HEK293T (cell line): Measurements from ENCODE around the gene FTSJ3.

Source experiments
- CTCF ChIA-PET: fragments of 350-600 bp; formaldehyde crosslinking; extraction: SDS; loops from one replicate; lab custom pipeline; 2021; ENCODE audit warnings: antibody characterized with exemption, inconsistent platforms; lab: Yijun Ruan, JAX
- POLR2A ChIA-PET: fragments of 350-600 bp; formaldehyde crosslinking; extraction: SDS; loops from one replicate; lab custom pipeline; 2020; ENCODE audit warnings: antibody characterized with exemption, inconsistent platforms; lab: Yijun Ruan, JAX
- DNase-seq: peaks from one replicate; pipeline ENCODE4 v3.0.0; 2012; ENCODE audit warnings: mixed read lengths; ENCODE audit errors: extremely low spot score
- ARNT ChIP-seq: fragments of 450-650 bp; IDR thresholded peaks from 2 replicates; pipeline ENCODE4 v1.6.1; 2017; ENCODE audit warnings: mild to moderate bottlenecking
- BHLHE40 ChIP-seq: fragments of 450-650 bp; IDR thresholded peaks from 2 replicates; pipeline ENCODE4 v1.6.1; 2016; ENCODE audit warnings: mild to moderate bottlenecking, moderate library complexity, borderline replicate concordance
- CTBP1 ChIP-seq: fragments of 450-650 bp; IDR thresholded peaks from 2 replicates; pipeline ENCODE4 v1.6.1; 2016; ENCODE audit warnings: borderline replicate concordance
- ELF4 ChIP-seq: fragments of 450-650 bp; IDR thresholded peaks from 2 replicates; pipeline ENCODE4 v1.6.1; 2017; ENCODE audit warnings: antibody characterized with exemption
- FOXA1 ChIP-seq: fragments of 450-650 bp; IDR thresholded peaks from 2 replicates; pipeline ENCODE4 v1.6.1; 2016; ENCODE audit warnings: mild to moderate bottlenecking
- FOXK2 ChIP-seq: fragments of 450-650 bp; IDR thresholded peaks from 2 replicates; pipeline ENCODE4 v1.6.1; 2016; ENCODE audit warnings: mild to moderate bottlenecking
- FOXM1 ChIP-seq: fragments of 450-650 bp; IDR thresholded peaks from 2 replicates; pipeline ENCODE4 v1.6.1; 2017; ENCODE audit warnings: mild to moderate bottlenecking, borderline replicate concordance
- HDGF ChIP-seq: fragments of 450-650 bp; IDR thresholded peaks from 2 replicates; pipeline ENCODE4 v1.6.1; 2017; ENCODE audit warnings: antibody characterized with exemption, borderline replicate concordance
- L3MBTL2 ChIP-seq: fragments of 450-650 bp; conservative IDR thresholded peaks from 2 replicates; pipeline ENCODE4 v1.6.1; 2016; ENCODE audit warnings: mild to moderate bottlenecking
- LEF1 ChIP-seq: fragments of 450-650 bp; IDR thresholded peaks from 2 replicates; pipeline ENCODE4 v1.6.1; 2017; ENCODE audit warnings: mild to moderate bottlenecking, borderline replicate concordance
- NFRKB ChIP-seq: fragments of 450-650 bp; IDR thresholded peaks from 2 replicates; pipeline ENCODE4 v1.6.1; 2016; ENCODE audit warnings: mild to moderate bottlenecking, moderate library complexity
- SP1 ChIP-seq: fragments of 450-650 bp; IDR thresholded peaks from 2 replicates; pipeline ENCODE4 v1.6.1; 2017
- SUZ12 ChIP-seq: fragments of 450-650 bp; IDR thresholded peaks from 2 replicates; pipeline ENCODE4 v1.6.1; 2016; ENCODE audit warnings: mild to moderate bottlenecking
- TARDBP ChIP-seq: fragments of 450-650 bp; IDR thresholded peaks from 2 replicates; pipeline ENCODE4 v1.6.1; 2016
- ZNF384 ChIP-seq: fragments of 450-650 bp; IDR thresholded peaks from 2 replicates; pipeline ENCODE4 v1.6.1; 2016
- TF ChIP-seq, protein P1 (sequence below): fragments of 450-650 bp; IDR thresholded peaks from 2 replicates; pipeline ENCODE4 v1.6.1; 2016

Gene FTSJ3

DNA sequence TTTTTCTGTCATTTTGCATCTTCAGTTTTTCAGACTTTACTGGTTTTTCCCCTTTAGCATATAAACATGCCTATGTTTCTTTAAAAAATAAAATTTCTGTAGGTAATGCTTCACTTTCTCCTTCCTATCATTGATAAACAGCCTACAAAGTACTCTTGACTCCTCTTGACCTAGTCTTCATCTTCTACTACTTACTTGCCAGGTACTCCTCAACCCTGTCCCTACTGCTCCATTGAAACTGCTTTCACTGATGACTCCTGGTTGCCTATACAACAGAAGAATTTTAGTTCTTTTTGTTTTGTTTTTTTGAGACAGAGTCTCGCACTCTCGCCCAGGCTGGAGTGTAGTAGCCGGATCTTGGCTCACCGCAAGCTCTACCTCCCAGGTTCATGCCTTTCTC is 46.5 kb downstream of the FTSJ3 start:
- ChIA-PET POLR2A (interaction anchor here (0.9 to 4.2 kb wide), 4 partner anchors 7 to 80 kb away, joined by 3 to 47 read pairs (median 5); partner anchors contain the start of genes CCDC47, DDX42, FTSJ3 and LIMD2), CTCF (no interaction called here)
- no peak for TF ChIP-seq FOXK2
- no peak for TF ChIP-seq ARNT
- no peak for TF ChIP-seq ELF4
- no peak for TF ChIP-seq FOXM1
- TF ChIP-seq, protein P1, sequence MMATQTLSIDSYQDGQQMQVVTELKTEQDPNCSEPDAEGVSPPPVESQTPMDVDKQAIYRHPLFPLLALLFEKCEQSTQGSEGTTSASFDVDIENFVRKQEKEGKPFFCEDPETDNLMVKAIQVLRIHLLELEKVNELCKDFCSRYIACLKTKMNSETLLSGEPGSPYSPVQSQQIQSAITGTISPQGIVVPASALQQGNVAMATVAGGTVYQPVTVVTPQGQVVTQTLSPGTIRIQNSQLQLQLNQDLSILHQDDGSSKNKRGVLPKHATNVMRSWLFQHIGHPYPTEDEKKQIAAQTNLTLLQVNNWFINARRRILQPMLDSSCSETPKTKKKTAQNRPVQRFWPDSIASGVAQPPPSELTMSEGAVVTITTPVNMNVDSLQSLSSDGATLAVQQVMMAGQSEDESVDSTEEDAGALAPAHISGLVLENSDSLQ: no peak
- DNase-seq: no peak

DNA sequence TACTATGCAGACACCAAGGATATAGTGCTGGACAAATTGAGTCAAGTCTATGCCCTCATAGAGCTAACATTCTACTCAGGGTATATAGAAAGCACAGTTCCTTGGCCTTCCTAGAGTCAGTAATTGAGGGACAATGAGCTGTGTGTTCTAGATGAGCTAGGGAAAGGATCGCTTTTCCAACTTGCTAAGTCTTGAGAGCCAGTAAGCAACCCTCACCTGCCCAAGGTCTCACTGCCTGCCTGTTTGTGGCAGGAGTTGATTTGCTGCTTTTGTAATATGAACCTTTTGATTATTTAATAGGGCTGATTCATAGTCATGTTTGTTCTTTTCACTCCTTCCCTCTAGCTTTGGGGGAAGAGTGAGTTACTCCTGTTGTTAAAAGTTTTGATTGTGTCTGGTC is 47.0 kb downstream of the FTSJ3 start:
- ChIA-PET POLR2A (interaction anchor here (0.9 to 1.0 kb wide), 2 partner anchors 38 to 80 kb away, joined by 3 read pairs; partner anchors contain the start of gene LIMD2), CTCF (no interaction called here)
- no peak for DNase-seq
- TF ChIP-seq L3MBTL2: no peak
- no peak for TF ChIP-seq SUZ12
- TF ChIP-seq ARNT: no peak
- TF ChIP-seq FOXA1: no peak
- no peak for TF ChIP-seq TARDBP
- TF ChIP-seq SP1: no peak
- TF ChIP-seq, protein P1: peak; percentile 40

DNA sequence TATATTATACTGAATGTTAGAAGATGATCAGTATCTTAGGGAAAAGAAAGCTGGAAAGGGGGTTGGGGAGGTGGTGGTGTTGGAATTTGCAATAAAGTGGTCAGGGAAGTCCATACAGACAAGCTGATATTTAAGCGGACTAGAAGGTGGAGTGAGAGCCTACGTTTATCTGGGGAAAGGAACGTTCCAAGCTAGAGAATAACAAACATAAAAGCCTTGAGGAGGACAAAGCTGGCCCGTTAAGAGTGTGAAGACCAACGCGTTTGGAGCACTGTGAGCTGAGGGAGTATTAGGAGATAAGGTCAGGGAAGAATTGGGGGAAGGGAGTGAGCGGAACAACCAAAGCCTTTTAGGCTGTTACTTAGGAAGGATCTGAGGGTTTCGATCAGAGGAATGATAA is 52.0 kb downstream of the FTSJ3 start:
- CTCF ChIA-PET: interaction anchor here (1.2 kb wide), 1 partner anchor 11 kb away, joined by 9 read pairs; no protein-coding TSS in a partner anchor
- POLR2A ChIA-PET: interaction anchor here (0.8 to 4.0 kb wide), 12 partner anchors 8 to 370 kb away, joined by 3 to 52 read pairs (median 17); partner anchors contain the start of genes FTSJ3, MAP3K3, PSMC5 and SMARCD2
- no peak for TF ChIP-seq SP1
- TF ChIP-seq FOXM1: no peak
- TF ChIP-seq, protein P1: no peak
- TF ChIP-seq ZNF384: no peak
- no peak for TF ChIP-seq ELF4
- TF ChIP-seq FOXK2: no peak
- DNase-seq: no peak

DNA sequence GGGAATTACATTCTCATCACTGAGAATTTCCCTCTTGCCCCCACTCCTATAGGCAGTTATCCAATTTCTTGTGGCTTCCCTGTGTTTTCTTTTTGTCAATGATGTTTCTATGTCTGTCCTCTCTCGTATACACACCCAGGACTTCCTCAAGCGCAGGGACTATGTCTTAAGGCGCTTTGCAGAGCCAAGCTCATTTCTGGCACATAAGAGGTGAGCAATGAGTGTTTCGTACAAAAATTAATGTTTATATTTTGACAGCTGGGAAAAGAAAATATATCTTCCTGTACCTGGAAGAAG is 52.5 kb downstream of the FTSJ3 start:
- ChIA-PET POLR2A (interaction anchor here (1.3 to 4.0 kb wide), 9 partner anchors 8 to 153 kb away, joined by 3 to 52 read pairs (median 24); partner anchors contain the start of genes FTSJ3, MAP3K3, PSMC5 and SMARCD2), CTCF (interaction anchor here (1.2 kb wide), 1 partner anchor 11 kb away, joined by 9 read pairs; no protein-coding TSS in a partner anchor)
- DNase-seq: no peak
- TF ChIP-seq ARNT (no peak), ELF4 (no peak), FOXM1 (no peak), FOXA1 (no peak), SUZ12 (no peak), SP1 (no peak), HDGF (no peak), TARDBP (no peak), CTBP1 (no peak), ZNF384 (no peak), BHLHE40 (no peak), NFRKB (no peak), LEF1 (no peak), FOXK2 (no peak), L3MBTL2 (no peak)
- TF ChIP-seq, protein P1: no peak

DNA sequence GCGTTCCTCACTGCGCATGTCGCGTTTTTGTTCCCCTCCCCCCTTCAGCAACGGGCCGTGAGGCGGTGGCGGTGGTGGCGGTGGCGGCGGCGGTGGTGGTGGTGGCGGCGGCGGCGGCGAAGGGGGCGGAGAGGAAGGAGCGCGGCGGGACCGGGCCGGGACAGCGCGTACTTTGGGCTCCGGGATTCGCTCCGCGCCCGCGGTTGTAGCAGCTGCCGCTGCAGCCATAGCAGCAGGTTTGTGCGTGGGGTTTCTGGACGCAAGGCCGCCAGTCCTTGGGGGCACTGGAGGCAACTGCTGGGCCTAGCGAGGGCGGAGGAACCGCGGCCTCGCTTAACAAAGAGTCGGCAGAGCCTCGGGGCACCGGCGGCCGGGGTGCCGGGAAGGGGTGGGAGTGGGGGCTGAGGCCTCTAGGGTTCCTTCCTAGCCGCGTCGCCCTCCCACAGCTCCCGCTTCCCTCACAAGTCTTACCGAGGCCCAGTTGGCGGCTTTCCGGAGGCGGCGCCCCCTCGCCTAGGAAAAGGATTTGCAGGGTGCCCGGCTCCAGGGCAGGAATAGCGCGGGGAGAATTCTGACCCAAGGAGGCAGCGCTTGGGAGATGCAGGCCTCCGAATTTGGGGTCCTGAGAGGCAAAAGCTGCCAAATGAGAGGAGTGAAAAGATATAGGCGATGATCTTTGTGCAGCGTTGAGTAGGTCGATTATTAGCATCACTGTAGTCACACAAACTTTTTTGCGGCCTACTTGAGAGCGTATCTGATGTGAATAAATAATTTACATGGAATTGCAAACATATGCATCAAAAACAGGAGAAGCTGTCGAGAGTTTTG is 53.1 kb downstream of the FTSJ3 start, which contains the start of gene DDX42:
DDX42 (plus strand) TSS at position 30 of the 828 bp plus-strand sequence. CDS start 12,880 bp downstream, outside the sequence.
- TF ChIP-seq SUZ12 (no peak), LEF1 (no peak), L3MBTL2 (no peak), TARDBP (no peak), NFRKB (no peak), FOXM1 (no peak), ARNT (no peak), FOXA1 (no peak), ZNF384 (no peak), CTBP1 (no peak), BHLHE40 (no peak)
- TF ChIP-seq, protein P1: no peak
- POLR2A ChIA-PET: interaction anchor here (0.7 to 4.0 kb wide), 41 partner anchors 9 to 271 kb away, joined by 3 to 52 read pairs (median 6); partner anchors contain the start of genes FTSJ3, LIMD2, PSMC5 and SMARCD2
- CTCF ChIA-PET: no interaction called here
- DNase-seq: peak; percentile 46
